ENCODE measurements around the gene JADE1.

Gene JADE1

GRCh38 chr4:128800701-128801284 is 8.7 kb upstream of the JADE1 start:
- Histone ChIP-seq H3K27ac (replicated peaks) (no peak overlapping the region), H3K27me3 (ENCODE audit: insufficient read depth, poor library complexity, severe bottlenecking) (no peaks in the 10 kb centered on the region), H3K4me3 (replicated peaks; ENCODE audit: insufficient read depth, low read length) (no peak overlapping the region)
- TF ChIP-seq CTCF (IDR thresholded peaks at IDR 0.05; ENCODE audit: insufficient read depth, low read length) (no peak), POLR2AphosphoS5 (IDR thresholded peaks at IDR 0.05; ENCODE audit: low read depth) (no peak), GABPA (IDR thresholded peaks at IDR 0.05; ENCODE audit: low read depth) (no peak), SPI1 (IDR thresholded peaks at IDR 0.05; ENCODE audit: borderline replicate concordance, low read depth) (no peak)
- TF ChIP-seq, protein P1, sequence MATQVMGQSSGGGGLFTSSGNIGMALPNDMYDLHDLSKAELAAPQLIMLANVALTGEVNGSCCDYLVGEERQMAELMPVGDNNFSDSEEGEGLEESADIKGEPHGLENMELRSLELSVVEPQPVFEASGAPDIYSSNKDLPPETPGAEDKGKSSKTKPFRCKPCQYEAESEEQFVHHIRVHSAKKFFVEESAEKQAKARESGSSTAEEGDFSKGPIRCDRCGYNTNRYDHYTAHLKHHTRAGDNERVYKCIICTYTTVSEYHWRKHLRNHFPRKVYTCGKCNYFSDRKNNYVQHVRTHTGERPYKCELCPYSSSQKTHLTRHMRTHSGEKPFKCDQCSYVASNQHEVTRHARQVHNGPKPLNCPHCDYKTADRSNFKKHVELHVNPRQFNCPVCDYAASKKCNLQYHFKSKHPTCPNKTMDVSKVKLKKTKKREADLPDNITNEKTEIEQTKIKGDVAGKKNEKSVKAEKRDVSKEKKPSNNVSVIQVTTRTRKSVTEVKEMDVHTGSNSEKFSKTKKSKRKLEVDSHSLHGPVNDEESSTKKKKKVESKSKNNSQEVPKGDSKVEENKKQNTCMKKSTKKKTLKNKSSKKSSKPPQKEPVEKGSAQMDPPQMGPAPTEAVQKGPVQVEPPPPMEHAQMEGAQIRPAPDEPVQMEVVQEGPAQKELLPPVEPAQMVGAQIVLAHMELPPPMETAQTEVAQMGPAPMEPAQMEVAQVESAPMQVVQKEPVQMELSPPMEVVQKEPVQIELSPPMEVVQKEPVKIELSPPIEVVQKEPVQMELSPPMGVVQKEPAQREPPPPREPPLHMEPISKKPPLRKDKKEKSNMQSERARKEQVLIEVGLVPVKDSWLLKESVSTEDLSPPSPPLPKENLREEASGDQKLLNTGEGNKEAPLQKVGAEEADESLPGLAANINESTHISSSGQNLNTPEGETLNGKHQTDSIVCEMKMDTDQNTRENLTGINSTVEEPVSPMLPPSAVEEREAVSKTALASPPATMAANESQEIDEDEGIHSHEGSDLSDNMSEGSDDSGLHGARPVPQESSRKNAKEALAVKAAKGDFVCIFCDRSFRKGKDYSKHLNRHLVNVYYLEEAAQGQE (IDR thresholded peaks at IDR 0.05; ENCODE audit: insufficient replicate concordance, low read depth), result no peak
- no peak for DNase-seq (ENCODE audit: low read depth in 1 of 2, low spot score in 1 of 2)

- Histone ChIP-seq H3K27ac (replicated peaks) (no peak overlapping the region), H3K4me3 (replicated peaks; ENCODE audit: insufficient read depth, low read length) (no peak overlapping the region), H3K27me3 (ENCODE audit: insufficient read depth, poor library complexity, severe bottlenecking) (no peaks in the 10 kb centered on the region)
- TF ChIP-seq CTCF (IDR thresholded peaks at IDR 0.05; ENCODE audit: insufficient read depth, low read length) (no peak), POLR2AphosphoS5 (IDR thresholded peaks at IDR 0.05; ENCODE audit: low read depth) (no peak), GABPA (IDR thresholded peaks at IDR 0.05; ENCODE audit: low read depth) (no peak), SPI1 (IDR thresholded peaks at IDR 0.05; ENCODE audit: borderline replicate concordance, low read depth) (no peak)
- TF ChIP-seq, protein P1 (IDR thresholded peaks at IDR 0.05; ENCODE audit: insufficient replicate concordance, low read depth), result no peak
- DNase-seq (ENCODE audit: low read depth in 1 of 2, low spot score in 1 of 2), result no peak
Measured at GRCh38 chr4:128802680-128803628, 6.5 kb upstream of the JADE1 start.

GRCh38 chr4:128803783-128804182 is 5.7 kb upstream of the JADE1 start:
- Histone ChIP-seq H3K27me3 (ENCODE audit: insufficient read depth, poor library complexity, severe bottlenecking) (no peaks in the 10 kb centered on the region), H3K27ac (replicated peaks) (no peak overlapping the region), H3K4me3 (replicated peaks; ENCODE audit: insufficient read depth, low read length) (no peak overlapping the region)
- no peak for DNase-seq (ENCODE audit: low read depth in 1 of 2, low spot score in 1 of 2)
- TF ChIP-seq SPI1 (IDR thresholded peaks at IDR 0.05; ENCODE audit: borderline replicate concordance, low read depth) (no peak), CTCF (IDR thresholded peaks at IDR 0.05; ENCODE audit: insufficient read depth, low read length) (no peak), POLR2AphosphoS5 (IDR thresholded peaks at IDR 0.05; ENCODE audit: low read depth) (no peak), GABPA (IDR thresholded peaks at IDR 0.05; ENCODE audit: low read depth) (no peak)
- TF ChIP-seq, protein P1 (IDR thresholded peaks at IDR 0.05; ENCODE audit: insufficient replicate concordance, low read depth), result no peak

Data from HL-60 (cell line).